ENCODE data around the gene HS2ST1. TPM values are rescaled to one million over a fixed set of nuclear protein-coding genes. Genes with fewer than 3 reads are reported as not detected.
"Not testable (repeated sequence)": the region's sequence is repeated elsewhere in the genome, so short reads cannot be mapped to it uniquely, and the experiment has no call there.

HS2ST1 gene
- total RNA-seq, 1 donor from 2014 or later: 8.7 TPM

GRCh38 chr1:86875722-86876121 is 38.7 kb upstream of the HS2ST1 start:
- no peak overlapping the region for H3K4me3 ChIP-seq (ENCODE audit: low read depth, low read length)
- no peak for TF ChIP-seq CTCF (conservative IDR thresholded peaks at IDR 0.05; ENCODE audit: low read depth, low read length)

GRCh38 chr1:86887479-86888162 is 26.8 kb upstream of the HS2ST1 start:
- TF ChIP-seq CTCF (conservative IDR thresholded peaks at IDR 0.05; ENCODE audit: low read depth, low read length): no peak
- no peak for DNase-seq (ENCODE audit: low read depth)
- H3K4me3 ChIP-seq (ENCODE audit: low read depth, low read length): no peak overlapping the region

More at GRCh38 chr1:86875722-86876121, 38.7 kb upstream of the HS2ST1 start:
- DNase-seq (ENCODE audit: low read depth): no peak

GRCh38 chr1:86888327-86888726 is 26.1 kb upstream of the HS2ST1 start:
- TF ChIP-seq CTCF (conservative IDR thresholded peaks at IDR 0.05; ENCODE audit: low read depth, low read length): no peak
- no peak overlapping the region for H3K4me3 ChIP-seq (ENCODE audit: low read depth, low read length)
- DNase-seq (ENCODE audit: low read depth): no peak

GRCh38 chr1:86899401-86899800 is 15.0 kb upstream of the HS2ST1 start:
- DNase-seq (ENCODE audit: low read depth): not testable (repeated sequence)

GRCh38 chr1:86905875-86906274 is 8.6 kb upstream of the HS2ST1 start:
- DNase-seq (ENCODE audit: low read depth): no peak
- no peak overlapping the region for H3K4me3 ChIP-seq (ENCODE audit: low read depth, low read length)
- no peak for TF ChIP-seq CTCF (conservative IDR thresholded peaks at IDR 0.05; ENCODE audit: low read depth, low read length)

More at GRCh38 chr1:86899401-86899800, 15.0 kb upstream of the HS2ST1 start:
- not testable (repeated sequence) for H3K4me3 ChIP-seq (ENCODE audit: low read depth, low read length)

GRCh38 chr1:86906419-86906818 is 8.0 kb upstream of the HS2ST1 start:
- H3K4me3 ChIP-seq (ENCODE audit: low read depth, low read length): no peak overlapping the region
- no peak for DNase-seq (ENCODE audit: low read depth)
- TF ChIP-seq CTCF (conservative IDR thresholded peaks at IDR 0.05; ENCODE audit: low read depth, low read length): no peak

GRCh38 chr1:86912281-86912900 is 2.0 kb upstream of the HS2ST1 start:
- H3K4me3 ChIP-seq (ENCODE audit: low read depth, low read length): peak overlapping the region; percentile 96
- TF ChIP-seq CTCF (conservative IDR thresholded peaks at IDR 0.05; ENCODE audit: low read depth, low read length): no peak
- no peak for DNase-seq (ENCODE audit: low read depth)

Measured in epithelial cell of proximal tubule (primary cell).